HEK293T (cell line): Measurements from ENCODE around the gene HSPE1.
"Not testable (repeated sequence)": the region's sequence is repeated elsewhere in the genome, so short reads cannot be mapped to it uniquely, and the experiment has no call there.

Source experiments
- ELF4 ChIP-seq: fragments of 450-650 bp; IDR thresholded peaks from 2 replicates; pipeline ENCODE4 v1.6.1; 2017; ENCODE audit warnings: antibody characterized with exemption
- FOXA1 ChIP-seq: fragments of 450-650 bp; IDR thresholded peaks from 2 replicates; pipeline ENCODE4 v1.6.1; 2016; ENCODE audit warnings: mild to moderate bottlenecking
- FOXK2 ChIP-seq: fragments of 450-650 bp; IDR thresholded peaks from 2 replicates; pipeline ENCODE4 v1.6.1; 2016; ENCODE audit warnings: mild to moderate bottlenecking
- SP1 ChIP-seq: fragments of 450-650 bp; IDR thresholded peaks from 2 replicates; pipeline ENCODE4 v1.6.1; 2017
- TARDBP ChIP-seq: fragments of 450-650 bp; IDR thresholded peaks from 2 replicates; pipeline ENCODE4 v1.6.1; 2016
- ZNF384 ChIP-seq: fragments of 450-650 bp; IDR thresholded peaks from 2 replicates; pipeline ENCODE4 v1.6.1; 2016

- TF ChIP-seq SP1, ELF4, ZNF384, FOXK2, FOXA1, TARDBP: not testable (repeated sequence)
Measured at GRCh38 chr2:197450935-197451358, 49.2 kb upstream of the HSPE1 start.
